ENCODE data around the gene ADAM33.

The ADAM33 gene

DNA sequence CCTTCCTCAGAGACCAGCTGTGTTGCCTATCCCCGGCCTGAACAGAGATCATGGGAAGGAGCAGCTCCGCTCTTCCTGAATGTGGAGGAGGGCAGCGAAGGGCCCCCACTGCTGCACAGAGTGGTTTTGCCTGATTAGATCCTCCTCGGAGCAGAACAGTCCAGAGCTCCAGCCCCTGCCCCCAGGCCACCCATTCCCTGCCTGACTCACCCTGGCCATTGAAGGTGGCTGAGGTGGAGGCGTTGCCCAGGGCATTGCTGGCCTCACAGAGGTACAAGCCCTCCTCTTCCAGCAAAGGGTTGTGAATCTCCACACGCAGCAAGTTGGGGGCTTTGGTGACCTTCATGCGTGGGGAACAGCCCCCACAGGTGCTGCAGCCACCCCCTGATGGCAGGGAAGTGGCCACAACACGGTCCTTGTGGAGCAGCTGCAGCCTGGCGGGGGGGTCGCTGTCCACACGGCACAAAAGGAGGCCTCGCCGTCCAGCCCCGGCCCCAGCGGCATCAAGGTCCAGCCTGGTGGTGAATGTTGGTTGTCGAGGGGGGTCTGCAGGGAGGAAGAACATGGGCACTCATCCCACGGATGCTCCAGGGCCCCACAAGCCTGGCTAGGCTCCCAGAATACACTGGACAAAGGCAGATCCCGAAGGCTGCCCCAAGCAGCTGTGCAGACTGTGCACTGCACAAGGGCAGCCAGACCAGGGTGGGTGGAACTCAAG, 15.9 kb upstream of the ADAM33 start:
- Histone ChIP-seq H3K27ac (ENCODE audit: low read depth, low read length) (no peak overlapping the region), H3K27me3 (ENCODE audit: control insufficient read depth in 1 of 2, insufficient read depth in 2 of 2, low read length in 2 of 2) (no peaks in the 10 kb centered on the region), H3K9me3 (ENCODE audit: control insufficient read depth in 1 of 2, low read length in 2 of 2) (peaks cover 0 to 5% of the 10 kb centered on the region in 2 donors), H3K9ac (ENCODE audit: low read depth in 1 of 2, low read length in 2 of 2) (no peak overlapping the region), H3K4me3 (ENCODE audit: low read depth in 1 of 2, low read length in 2 of 2) (no peak overlapping the region), H3K36me3 (ENCODE audit: control insufficient read depth in 1 of 2, insufficient read depth in 2 of 2, low read length in 2 of 2) (no peaks in the 10 kb centered on the region), H3K4me1 (ENCODE audit: control insufficient read depth in 1 of 2, insufficient read depth in 2 of 2, low read length in 2 of 2) (no peaks in the 10 kb centered on the region)

- Histone ChIP-seq H3K9me3 (ENCODE audit: control insufficient read depth in 1 of 2, low read length in 2 of 2) (peaks cover 0 to 5% of the 10 kb centered on the region in 2 donors), H3K4me1 (ENCODE audit: control insufficient read depth in 1 of 2, insufficient read depth in 2 of 2, low read length in 2 of 2) (no peaks in the 10 kb centered on the region)
Measured at GRCh38 chr20:3696745-3697587, 15.2 kb upstream of the ADAM33 start.

GRCh38 chr20:3696200-3696599, 14.4 kb upstream of the ADAM33 start:
- Histone ChIP-seq H3K36me3 (ENCODE audit: control insufficient read depth in 1 of 2, insufficient read depth in 2 of 2, low read length in 2 of 2) (no peaks in the 10 kb centered on the region), H3K4me3 (ENCODE audit: low read depth in 1 of 2, low read length in 2 of 2) (no peak overlapping the region), H3K27me3 (ENCODE audit: control insufficient read depth in 1 of 2, insufficient read depth in 2 of 2, low read length in 2 of 2) (no peaks in the 10 kb centered on the region), H3K4me1 (ENCODE audit: control insufficient read depth in 1 of 2, insufficient read depth in 2 of 2, low read length in 2 of 2) (no peaks in the 10 kb centered on the region), H3K9me3 (ENCODE audit: control insufficient read depth in 1 of 2, low read length in 2 of 2) (peaks cover 0 to 5% of the 10 kb centered on the region in 2 donors), H3K9ac (ENCODE audit: low read depth in 1 of 2, low read length in 2 of 2) (no peak overlapping the region), H3K27ac (ENCODE audit: low read depth, low read length) (no peak overlapping the region)

More at GRCh38 chr20:3696745-3697587, 15.2 kb upstream of the ADAM33 start:
- no peak overlapping the region for H3K4me3 ChIP-seq (ENCODE audit: low read depth in 1 of 2, low read length in 2 of 2)
- no peak overlapping the region for H3K9ac ChIP-seq (ENCODE audit: low read depth in 1 of 2, low read length in 2 of 2)
- H3K27me3 ChIP-seq (ENCODE audit: control insufficient read depth in 1 of 2, insufficient read depth in 2 of 2, low read length in 2 of 2): no peaks in the 10 kb centered on the region
- no peaks in the 10 kb centered on the region for H3K36me3 ChIP-seq (ENCODE audit: control insufficient read depth in 1 of 2, insufficient read depth in 2 of 2, low read length in 2 of 2)
- H3K27ac ChIP-seq (ENCODE audit: low read depth, low read length): no peak overlapping the region

GRCh38 chr20:3694864-3695263, 13.1 kb upstream of the ADAM33 start:
- no peaks in the 10 kb centered on the region for H3K36me3 ChIP-seq (ENCODE audit: control insufficient read depth in 1 of 2, insufficient read depth in 2 of 2, low read length in 2 of 2)
- H3K4me1 ChIP-seq (ENCODE audit: control insufficient read depth in 1 of 2, insufficient read depth in 2 of 2, low read length in 2 of 2): no peaks in the 10 kb centered on the region
- no peaks in the 10 kb centered on the region for H3K27me3 ChIP-seq (ENCODE audit: control insufficient read depth in 1 of 2, insufficient read depth in 2 of 2, low read length in 2 of 2)
- H3K4me3 ChIP-seq (ENCODE audit: low read depth in 1 of 2, low read length in 2 of 2): no peak overlapping the region
- H3K9ac ChIP-seq (ENCODE audit: low read depth in 1 of 2, low read length in 2 of 2): no peak overlapping the region
- no peak overlapping the region for H3K27ac ChIP-seq (ENCODE audit: low read depth, low read length)
- H3K9me3 ChIP-seq (ENCODE audit: control insufficient read depth in 1 of 2, low read length in 2 of 2): peaks cover 0 to 5% of the 10 kb centered on the region in 2 donors

- Histone ChIP-seq H3K36me3 (ENCODE audit: control insufficient read depth in 1 of 2, insufficient read depth in 2 of 2, low read length in 2 of 2) (no peaks in the 10 kb centered on the region), H3K27me3 (ENCODE audit: control insufficient read depth in 1 of 2, insufficient read depth in 2 of 2, low read length in 2 of 2) (no peaks in the 10 kb centered on the region), H3K4me1 (ENCODE audit: control insufficient read depth in 1 of 2, insufficient read depth in 2 of 2, low read length in 2 of 2) (no peaks in the 10 kb centered on the region), H3K9ac (ENCODE audit: low read depth in 1 of 2, low read length in 2 of 2) (no peak overlapping the region), H3K27ac (ENCODE audit: low read depth, low read length) (no peak overlapping the region), H3K4me3 (ENCODE audit: low read depth in 1 of 2, low read length in 2 of 2) (no peak overlapping the region), H3K9me3 (ENCODE audit: control insufficient read depth in 1 of 2, low read length in 2 of 2) (peaks cover 0 to 5% of the 10 kb centered on the region in 2 donors)
Measured at GRCh38 chr20:3693376-3693775, 11.6 kb upstream of the ADAM33 start.

- Histone ChIP-seq H3K36me3 (ENCODE audit: control insufficient read depth in 1 of 2, insufficient read depth in 2 of 2, low read length in 2 of 2) (no peaks in the 10 kb centered on the region), H3K4me3 (ENCODE audit: low read depth in 1 of 2, low read length in 2 of 2) (no peak overlapping the region), H3K27me3 (ENCODE audit: control insufficient read depth in 1 of 2, insufficient read depth in 2 of 2, low read length in 2 of 2) (no peaks in the 10 kb centered on the region), H3K9me3 (ENCODE audit: control insufficient read depth in 1 of 2, low read length in 2 of 2) (peaks cover 0 to 5% of the 10 kb centered on the region in 2 donors), H3K27ac (ENCODE audit: low read depth, low read length) (no peak overlapping the region), H3K9ac (ENCODE audit: low read depth in 1 of 2, low read length in 2 of 2) (no peak overlapping the region), H3K4me1 (ENCODE audit: control insufficient read depth in 1 of 2, insufficient read depth in 2 of 2, low read length in 2 of 2) (peaks cover 0 to under 1% of the 10 kb centered on the region in 2 donors)
Measured at GRCh38 chr20:3692706-3693294, 11.0 kb upstream of the ADAM33 start.

DNA sequence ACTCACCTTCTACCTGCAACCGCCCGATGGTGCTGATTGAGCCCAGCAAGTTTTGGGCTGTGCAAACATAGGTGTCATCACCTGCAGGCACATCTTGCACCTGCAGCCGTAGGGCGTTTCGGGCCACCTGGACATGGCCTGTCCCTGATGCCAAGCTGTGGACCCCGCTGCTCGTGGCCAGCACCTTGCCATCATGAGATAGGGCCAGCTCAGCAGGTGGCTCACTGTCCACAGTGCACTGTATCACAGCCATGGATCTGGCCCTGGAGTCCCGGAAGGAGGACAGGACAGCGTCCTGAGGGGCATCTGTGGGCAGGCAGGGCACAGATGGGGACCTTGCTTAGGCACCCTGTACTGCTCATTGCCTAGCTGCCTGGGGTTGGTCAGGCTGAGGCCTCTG, 10.1 kb upstream of the ADAM33 start:
- peaks cover 5 to 9% of the 10 kb centered on the region in 2 donors for H3K4me1 ChIP-seq (ENCODE audit: control insufficient read depth in 1 of 2, insufficient read depth in 2 of 2, low read length in 2 of 2)
- no peak overlapping the region for H3K9ac ChIP-seq (ENCODE audit: low read depth in 1 of 2, low read length in 2 of 2)
- H3K9me3 ChIP-seq (ENCODE audit: control insufficient read depth in 1 of 2, low read length in 2 of 2): peaks cover 0 to 5% of the 10 kb centered on the region in 2 donors
- no peaks in the 10 kb centered on the region for H3K27me3 ChIP-seq (ENCODE audit: control insufficient read depth in 1 of 2, insufficient read depth in 2 of 2, low read length in 2 of 2)
- H3K4me3 ChIP-seq (ENCODE audit: low read depth in 1 of 2, low read length in 2 of 2): no peak overlapping the region
- H3K27ac ChIP-seq (ENCODE audit: low read depth, low read length): no peak overlapping the region
- H3K36me3 ChIP-seq (ENCODE audit: control insufficient read depth in 1 of 2, insufficient read depth in 2 of 2, low read length in 2 of 2): no peaks in the 10 kb centered on the region

GRCh38 chr20:3691306-3691705, 9.5 kb upstream of the ADAM33 start:
- H3K9ac ChIP-seq (ENCODE audit: low read depth in 1 of 2, low read length in 2 of 2): no peak overlapping the region
- no peak overlapping the region for H3K27ac ChIP-seq (ENCODE audit: low read depth, low read length)
- H3K4me1 ChIP-seq (ENCODE audit: control insufficient read depth in 1 of 2, insufficient read depth in 2 of 2, low read length in 2 of 2): peaks cover 11 to 15% of the 10 kb centered on the region in 2 donors
- no peaks in the 10 kb centered on the region for H3K27me3 ChIP-seq (ENCODE audit: control insufficient read depth in 1 of 2, insufficient read depth in 2 of 2, low read length in 2 of 2)
- H3K9me3 ChIP-seq (ENCODE audit: control insufficient read depth in 1 of 2, low read length in 2 of 2): peaks cover 0 to 3% of the 10 kb centered on the region in 2 donors
- no peaks in the 10 kb centered on the region for H3K36me3 ChIP-seq (ENCODE audit: control insufficient read depth in 1 of 2, insufficient read depth in 2 of 2, low read length in 2 of 2)
- H3K4me3 ChIP-seq (ENCODE audit: low read depth in 1 of 2, low read length in 2 of 2): no peak overlapping the region

DNA sequence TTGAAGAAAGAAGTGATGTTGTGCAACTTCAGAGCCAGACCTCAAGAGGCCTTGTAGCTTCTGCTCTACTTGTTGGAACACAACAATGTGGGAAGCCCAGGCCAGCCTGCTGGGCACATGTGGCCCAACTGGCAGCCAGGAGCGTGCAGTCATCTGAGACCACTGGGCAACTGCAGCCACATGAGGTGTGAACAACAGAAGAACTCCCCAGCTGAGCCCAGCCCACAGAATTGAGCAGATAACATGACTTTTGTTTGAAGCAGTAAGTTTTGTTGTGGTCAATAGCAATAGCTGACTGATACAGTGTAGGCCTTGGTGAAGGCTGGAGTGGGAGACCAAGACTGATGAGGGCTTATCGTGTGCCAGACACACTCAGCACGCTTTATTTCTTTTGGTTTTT, 8.6 kb upstream of the ADAM33 start:
- H3K4me3 ChIP-seq (ENCODE audit: low read depth in 1 of 2, low read length in 2 of 2): no peak overlapping the region

GRCh38 chr20:3689978-3690377, 8.2 kb upstream of the ADAM33 start:
- Histone ChIP-seq H3K36me3 (ENCODE audit: control insufficient read depth in 1 of 2, insufficient read depth in 2 of 2, low read length in 2 of 2) (no peaks in the 10 kb centered on the region), H3K27me3 (ENCODE audit: control insufficient read depth in 1 of 2, insufficient read depth in 2 of 2, low read length in 2 of 2) (peaks cover 0 to 3% of the 10 kb centered on the region in 2 donors), H3K4me3 (ENCODE audit: low read depth in 1 of 2, low read length in 2 of 2) (no peak overlapping the region), H3K27ac (ENCODE audit: low read depth, low read length) (no peak overlapping the region), H3K9me3 (ENCODE audit: control insufficient read depth in 1 of 2, low read length in 2 of 2) (no peaks in the 10 kb centered on the region), H3K9ac (ENCODE audit: low read depth in 1 of 2, low read length in 2 of 2) (no peak overlapping the region), H3K4me1 (ENCODE audit: control insufficient read depth in 1 of 2, insufficient read depth in 2 of 2, low read length in 2 of 2) (peaks cover 11 to 15% of the 10 kb centered on the region in 2 donors)

More for the DNA sequence above, 8.6 kb upstream of the ADAM33 start:
- Histone ChIP-seq H3K36me3 (ENCODE audit: control insufficient read depth in 1 of 2, insufficient read depth in 2 of 2, low read length in 2 of 2) (no peaks in the 10 kb centered on the region), H3K9ac (ENCODE audit: low read depth in 1 of 2, low read length in 2 of 2) (no peak overlapping the region), H3K9me3 (ENCODE audit: control insufficient read depth in 1 of 2, low read length in 2 of 2) (no peaks in the 10 kb centered on the region), H3K4me1 (ENCODE audit: control insufficient read depth in 1 of 2, insufficient read depth in 2 of 2, low read length in 2 of 2) (peaks cover 11 to 15% of the 10 kb centered on the region in 2 donors), H3K27me3 (ENCODE audit: control insufficient read depth in 1 of 2, insufficient read depth in 2 of 2, low read length in 2 of 2) (peaks cover 0 to 3% of the 10 kb centered on the region in 2 donors), H3K27ac (ENCODE audit: low read depth, low read length) (no peak overlapping the region)

Data from duodenal mucosa (tissue), 2 donors.